K562 (cell line): ENCODE measurements around the gene BCL2L15. TPM values are rescaled to one million over a fixed set of nuclear protein-coding genes. Genes with fewer than 3 reads are reported as not detected.

Source experiments
- ATF1 ChIP-seq, 2 experiments: fragments of 450-650 bp in 1 of 2; IDR thresholded peaks; 2 replicates each; pipeline ENCODE4 v1.6.1; 2016; ENCODE audit warnings: missing compliant biosample characterization in 1 of 2, missing genetic modification characterization in 1 of 2
- EP300 ChIP-seq: IDR thresholded peaks from 2 replicates; pipeline ENCODE4 v1.6.1; 2012; ENCODE audit warnings: low read length, improper control_type of control experiment
- FOSL1 ChIP-seq: fragments of 200-800 bp; sonication (Bioruptor generic); conservative IDR thresholded peaks from 2 replicates; pipeline ENCODE4 v1.6.1; 2016; ENCODE audit warnings: missing genetic modification characterization, missing compliant biosample characterization
- FOXK2 ChIP-seq, 2 experiments: fragments of 450-650 bp; IDR thresholded peaks in 1 of 2; conservative IDR thresholded peaks in 1 of 2; 2 replicates each; pipeline ENCODE4 v1.6.1; 2016; ENCODE audit warnings: low read depth in 2 of 2, mild to moderate bottlenecking in 1 of 2
- JUN ChIP-seq, 2 experiments: sonication (generic) in 1 of 2; formaldehyde crosslinking in 1 of 2; IDR thresholded peaks; 2 replicates each; pipeline versions ENCODE4 v1.6.1 to v1.8.0; 2012 to 2022; ENCODE audit warnings: borderline replicate concordance in 2 of 2, mild to moderate bottlenecking in 2 of 2, improper control_type of control experiment in 1 of 2, low read depth in 1 of 2, low read length in 1 of 2, missing genetic modification reagents in 1 of 2
- NR2C1 ChIP-seq, 2 experiments: fragments of 450-650 bp; IDR thresholded peaks; 2 replicates each; pipeline ENCODE4 v1.6.1; 2017; ENCODE audit warnings: mild to moderate bottlenecking in 2 of 2, antibody characterized with exemption in 1 of 2, inconsistent platforms in 1 of 2, missing compliant biosample characterization in 1 of 2, missing genetic modification characterization in 1 of 2
- RAD21 ChIP-seq, 2 experiments: fragments of 250-450 bp in 1 of 2; fragments of 450-650 bp in 1 of 2; sonication (Bioruptor Pico) in 1 of 2; formaldehyde crosslinking in 1 of 2; IDR thresholded peaks in 1 of 2; conservative IDR thresholded peaks in 1 of 2; 2 replicates each; pipeline versions ENCODE4 v1.4.0 to v1.8.0; 2020 to 2022; ENCODE audit warnings: mild to moderate bottlenecking in 2 of 2, moderate library complexity in 1 of 2
- SMARCE1 ChIP-seq: fragments of 450-650 bp; IDR thresholded peaks from 2 replicates; pipeline ENCODE4 v1.7.1; 2016; ENCODE audit warnings: mild to moderate bottlenecking
- ZEB2 ChIP-seq: fragments of 450-650 bp; IDR thresholded peaks from 2 replicates; pipeline ENCODE4 v1.6.1; 2016
- ZNF436 ChIP-seq: fragments of 250-450, 450-650 bp; sonication (Bioruptor Pico); formaldehyde crosslinking; IDR thresholded peaks from 2 replicates; pipeline ENCODE4 v1.7.0; 2020; ENCODE audit warnings: mild to moderate bottlenecking
- ZNF561 ChIP-seq: fragments of 450-650 bp; formaldehyde crosslinking; conservative IDR thresholded peaks from 2 replicates; pipeline ENCODE4 v1.4.0; 2020; ENCODE audit warnings: mild to moderate bottlenecking, moderate library complexity
- polyA plus RNA-seq, 8 experiments: library from polyadenylated mRNA; depleted of rRNA in 4 of 8; stranded (reverse) in 5 of 8; unstranded in 3 of 8; fragments of >200 nt; fragmentation: Nextera tagmentation in 2 of 8; fragmentation: Illumina TruSeq in 1 of 8; extraction: Ambion mirVana in 2 of 8; extraction: Trizol in 1 of 8; gene quantifications; 2 replicates each; pipeline versions ENCODE4 v1.2.1 to v1.2.3, GENCODE V29; 2011 to 2014; ENCODE audit warnings: inconsistent platforms in 1 of 8, missing spikeins in 1 of 8
- total RNA-seq, 7 experiments: library from RNA; depleted of rRNA in 6 of 7; stranded (reverse); fragments of >200 nt in 6 of 7; fragmentation: Illumina TruSeq in 2 of 7; extraction: Trizol in 2 of 7; gene quantifications; 2 replicates each; pipeline versions ENCODE4 v1.2.1 to v1.2.3, GENCODE V29; 2011 to 2021; ENCODE audit warnings: low replicate concordance in 1 of 7
- TF ChIP-seq, protein P1 (sequence below), 2 experiments: fragments of 450-650 bp; conservative IDR thresholded peaks; 2 replicates each; pipeline ENCODE4 v1.6.1; 2017; ENCODE audit warnings: mild to moderate bottlenecking in 2 of 2, moderate library complexity in 2 of 2
- TF ChIP-seq, protein P2 (sequence below): conservative IDR thresholded peaks from 2 replicates; pipeline ENCODE4 v1.6.1; 2011; ENCODE audit warnings: low read depth, mild to moderate bottlenecking, low read length; ENCODE audit not compliant: control insufficient read depth
- TF ChIP-seq, protein P3 (sequence below), 3 experiments: fragments of 200-800 bp in 1 of 3; fragments of 250-450 bp in 1 of 3; fragments of 450-650 bp in 1 of 3; sonication (Bioruptor Pico) in 1 of 3; sonication (Bioruptor generic) in 1 of 3; formaldehyde crosslinking in 1 of 3; IDR thresholded peaks; 2 replicates each; pipeline versions ENCODE4 v1.6.1 to v1.8.0; 2016 to 2022; ENCODE audit warnings: mild to moderate bottlenecking in 2 of 3, missing genetic modification characterization in 2 of 3, missing compliant biosample characterization in 1 of 3, moderate library complexity in 1 of 3
- TF ChIP-seq, protein P4 (sequence below): fragments of 450-650 bp; IDR thresholded peaks from 2 replicates; pipeline ENCODE4 v1.6.1; 2016; ENCODE audit warnings: mild to moderate bottlenecking

BCL2L15 gene
- total and polyA plus RNA-seq, 9 of the 15 experiments (the other 6 are each of a cell fraction or from before 2014, with no cell fraction given), result 0.06 to 0.42 (median 0.28) TPM; not detected in 1

DNA sequence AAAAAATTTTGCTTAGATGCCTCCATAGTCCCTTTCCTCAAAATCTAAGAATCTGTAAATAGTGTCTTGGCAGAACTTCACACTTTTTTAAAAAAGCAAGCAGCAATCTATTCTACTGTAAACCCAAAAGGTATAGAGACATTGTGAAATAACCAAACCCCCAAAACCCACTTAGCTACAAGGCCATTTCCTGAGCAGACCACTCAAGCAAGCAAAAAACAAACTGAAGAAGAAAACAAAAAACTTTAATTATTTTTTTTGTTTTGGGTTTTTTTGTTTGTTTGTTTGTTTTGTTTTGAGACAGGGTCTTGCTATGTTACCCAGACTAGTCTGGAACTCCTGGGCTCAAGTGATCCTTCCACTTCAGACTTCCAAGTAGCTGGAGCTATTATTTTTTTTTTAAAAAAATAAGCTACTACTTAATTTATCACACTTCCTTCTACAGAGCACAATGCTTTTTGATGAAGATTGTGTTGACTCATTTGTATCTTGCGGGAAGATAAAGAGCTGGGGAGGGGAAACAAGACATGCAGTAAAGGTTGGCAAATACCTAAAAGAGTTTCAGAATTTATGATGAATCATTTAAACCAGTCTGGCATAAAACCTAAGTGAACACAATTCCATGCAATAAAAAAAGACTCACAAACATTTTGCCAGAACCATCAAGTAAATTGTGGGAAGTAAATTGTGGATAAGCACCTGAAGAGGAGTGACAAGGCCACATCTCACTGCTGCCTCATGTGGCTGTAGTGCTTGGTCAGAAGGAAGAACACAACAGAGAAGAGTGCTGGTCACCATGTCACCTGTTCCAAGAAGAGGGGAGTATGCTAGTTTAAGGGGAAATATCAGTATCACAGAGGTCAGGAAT is 13.1 kb downstream of the BCL2L15 start (continued):
- TF ChIP-seq, protein P1, sequence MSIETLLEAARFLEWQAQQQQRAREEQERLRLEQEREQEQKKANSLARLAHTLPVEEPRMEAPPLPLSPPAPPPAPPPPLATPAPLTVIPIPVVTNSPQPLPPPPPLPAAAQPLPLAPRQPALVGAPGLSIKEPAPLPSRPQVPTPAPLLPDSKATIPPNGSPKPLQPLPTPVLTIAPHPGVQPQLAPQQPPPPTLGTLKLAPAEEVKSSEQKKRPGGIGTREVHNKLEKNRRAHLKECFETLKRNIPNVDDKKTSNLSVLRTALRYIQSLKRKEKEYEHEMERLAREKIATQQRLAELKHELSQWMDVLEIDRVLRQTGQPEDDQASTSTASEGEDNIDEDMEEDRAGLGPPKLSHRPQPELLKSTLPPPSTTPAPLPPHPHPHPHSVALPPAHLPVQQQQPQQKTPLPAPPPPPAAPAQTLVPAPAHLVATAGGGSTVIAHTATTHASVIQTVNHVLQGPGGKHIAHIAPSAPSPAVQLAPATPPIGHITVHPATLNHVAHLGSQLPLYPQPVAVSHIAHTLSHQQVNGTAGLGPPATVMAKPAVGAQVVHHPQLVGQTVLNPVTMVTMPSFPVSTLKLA (conservative IDR thresholded peaks at IDR 0.05), result 0 out of 4 replicates have a peak, but pooled peaks of 1 of the 2 experiments have one; percentile 14
- TF ChIP-seq, protein P2, sequence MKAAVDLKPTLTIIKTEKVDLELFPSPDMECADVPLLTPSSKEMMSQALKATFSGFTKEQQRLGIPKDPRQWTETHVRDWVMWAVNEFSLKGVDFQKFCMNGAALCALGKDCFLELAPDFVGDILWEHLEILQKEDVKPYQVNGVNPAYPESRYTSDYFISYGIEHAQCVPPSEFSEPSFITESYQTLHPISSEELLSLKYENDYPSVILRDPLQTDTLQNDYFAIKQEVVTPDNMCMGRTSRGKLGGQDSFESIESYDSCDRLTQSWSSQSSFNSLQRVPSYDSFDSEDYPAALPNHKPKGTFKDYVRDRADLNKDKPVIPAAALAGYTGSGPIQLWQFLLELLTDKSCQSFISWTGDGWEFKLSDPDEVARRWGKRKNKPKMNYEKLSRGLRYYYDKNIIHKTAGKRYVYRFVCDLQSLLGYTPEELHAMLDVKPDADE, result no peak
- no peak for TF ChIP-seq ZNF436 (CRISPR knock-in tag)
- TF ChIP-seq JUN (IDR thresholded peaks at IDR 0.05; ENCODE audit: borderline replicate concordance, low read depth, low read length), result peak; percentile 40; the same call in 1 of the 2 replicates
- no peak for TF ChIP-seq JUN (CRISPR knock-in tag; IDR thresholded peaks at IDR 0.05; ENCODE audit: borderline replicate concordance)
- TF ChIP-seq FOSL1 (tag), result peak; percentile 92
- no peak for TF ChIP-seq ATF1 (CRISPR knock-in tag; IDR thresholded peaks at IDR 0.05)
- TF ChIP-seq ATF1 (tag; IDR thresholded peaks at IDR 0.05), result peak; percentile 43; the same call in 1 of the 2 replicates
- TF ChIP-seq ZNF561 (CRISPR knock-in tag), result no peak
- TF ChIP-seq SMARCE1, result peak; percentile 65; the same call in 1 of the 2 replicates
- peak; percentile 55 to 62; a peak in 3 of 4 replicates for TF ChIP-seq FOXK2 (conservative IDR thresholded peaks at IDR 0.05 in 1 of 2, IDR thresholded peaks at IDR 0.05 in 1 of 2; ENCODE audit: low read depth in 2 of 2)
- TF ChIP-seq, protein P3, sequence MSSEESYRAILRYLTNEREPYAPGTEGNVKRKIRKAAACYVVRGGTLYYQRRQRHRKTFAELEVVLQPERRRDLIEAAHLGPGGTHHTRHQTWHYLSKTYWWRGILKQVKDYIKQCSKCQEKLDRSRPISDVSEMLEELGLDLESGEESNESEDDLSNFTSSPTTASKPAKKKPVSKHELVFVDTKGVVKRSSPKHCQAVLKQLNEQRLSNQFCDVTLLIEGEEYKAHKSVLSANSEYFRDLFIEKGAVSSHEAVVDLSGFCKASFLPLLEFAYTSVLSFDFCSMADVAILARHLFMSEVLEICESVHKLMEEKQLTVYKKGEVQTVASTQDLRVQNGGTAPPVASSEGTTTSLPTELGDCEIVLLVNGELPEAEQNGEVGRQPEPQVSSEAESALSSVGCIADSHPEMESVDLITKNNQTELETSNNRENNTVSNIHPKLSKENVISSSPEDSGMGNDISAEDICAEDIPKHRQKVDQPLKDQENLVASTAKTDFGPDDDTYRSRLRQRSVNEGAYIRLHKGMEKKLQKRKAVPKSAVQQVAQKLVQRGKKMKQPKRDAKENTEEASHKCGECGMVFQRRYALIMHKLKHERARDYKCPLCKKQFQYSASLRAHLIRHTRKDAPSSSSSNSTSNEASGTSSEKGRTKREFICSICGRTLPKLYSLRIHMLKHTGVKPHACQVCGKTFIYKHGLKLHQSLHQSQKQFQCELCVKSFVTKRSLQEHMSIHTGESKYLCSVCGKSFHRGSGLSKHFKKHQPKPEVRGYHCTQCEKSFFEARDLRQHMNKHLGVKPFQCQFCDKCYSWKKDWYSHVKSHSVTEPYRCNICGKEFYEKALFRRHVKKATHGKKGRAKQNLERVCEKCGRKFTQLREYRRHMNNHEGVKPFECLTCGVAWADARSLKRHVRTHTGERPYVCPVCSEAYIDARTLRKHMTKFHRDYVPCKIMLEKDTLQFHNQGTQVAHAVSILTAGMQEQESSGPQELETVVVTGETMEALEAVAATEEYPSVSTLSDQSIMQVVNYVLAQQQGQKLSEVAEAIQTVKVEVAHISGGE (CRISPR knock-in tag; IDR thresholded peaks at IDR 0.05), result peak in 2 of 3 experiments; percentile 56 to 61; a peak in 3 of 6 replicates
- TF ChIP-seq EP300, result peak; percentile 34; the same call in 1 of the 2 replicates
- TF ChIP-seq RAD21 (CRISPR knock-in tag; conservative IDR thresholded peaks at IDR 0.05 in 1 of 2, IDR thresholded peaks at IDR 0.05 in 1 of 2), result peak; percentile 37 to 38; a peak in 1 of 4 replicates
- 0 out of 2 replicates have a peak, but pooled peaks have one; percentile 28 for TF ChIP-seq NR2C1 (IDR thresholded peaks at IDR 0.05)
- no peak for TF ChIP-seq NR2C1 (tag; IDR thresholded peaks at IDR 0.05)
- TF ChIP-seq ZEB2, result peak; percentile 22; the same call in 1 of the 2 replicates
- TF ChIP-seq, protein P4, sequence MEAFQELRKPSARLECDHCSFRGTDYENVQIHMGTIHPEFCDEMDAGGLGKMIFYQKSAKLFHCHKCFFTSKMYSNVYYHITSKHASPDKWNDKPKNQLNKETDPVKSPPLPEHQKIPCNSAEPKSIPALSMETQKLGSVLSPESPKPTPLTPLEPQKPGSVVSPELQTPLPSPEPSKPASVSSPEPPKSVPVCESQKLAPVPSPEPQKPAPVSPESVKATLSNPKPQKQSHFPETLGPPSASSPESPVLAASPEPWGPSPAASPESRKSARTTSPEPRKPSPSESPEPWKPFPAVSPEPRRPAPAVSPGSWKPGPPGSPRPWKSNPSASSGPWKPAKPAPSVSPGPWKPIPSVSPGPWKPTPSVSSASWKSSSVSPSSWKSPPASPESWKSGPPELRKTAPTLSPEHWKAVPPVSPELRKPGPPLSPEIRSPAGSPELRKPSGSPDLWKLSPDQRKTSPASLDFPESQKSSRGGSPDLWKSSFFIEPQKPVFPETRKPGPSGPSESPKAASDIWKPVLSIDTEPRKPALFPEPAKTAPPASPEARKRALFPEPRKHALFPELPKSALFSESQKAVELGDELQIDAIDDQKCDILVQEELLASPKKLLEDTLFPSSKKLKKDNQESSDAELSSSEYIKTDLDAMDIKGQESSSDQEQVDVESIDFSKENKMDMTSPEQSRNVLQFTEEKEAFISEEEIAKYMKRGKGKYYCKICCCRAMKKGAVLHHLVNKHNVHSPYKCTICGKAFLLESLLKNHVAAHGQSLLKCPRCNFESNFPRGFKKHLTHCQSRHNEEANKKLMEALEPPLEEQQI, result peak; percentile 27; the same call in 1 of the 2 replicates
